Glomerular visceral epithelial cell (primary cell): ENCODE data around the gene DNAJC4.

Experiments
- DNase-seq: peaks from one replicate; pipeline ENCODE4 v3.0.0-alpha.2; 2016; ENCODE audit errors: extremely low spot score

DNAJC4 gene

DNA sequence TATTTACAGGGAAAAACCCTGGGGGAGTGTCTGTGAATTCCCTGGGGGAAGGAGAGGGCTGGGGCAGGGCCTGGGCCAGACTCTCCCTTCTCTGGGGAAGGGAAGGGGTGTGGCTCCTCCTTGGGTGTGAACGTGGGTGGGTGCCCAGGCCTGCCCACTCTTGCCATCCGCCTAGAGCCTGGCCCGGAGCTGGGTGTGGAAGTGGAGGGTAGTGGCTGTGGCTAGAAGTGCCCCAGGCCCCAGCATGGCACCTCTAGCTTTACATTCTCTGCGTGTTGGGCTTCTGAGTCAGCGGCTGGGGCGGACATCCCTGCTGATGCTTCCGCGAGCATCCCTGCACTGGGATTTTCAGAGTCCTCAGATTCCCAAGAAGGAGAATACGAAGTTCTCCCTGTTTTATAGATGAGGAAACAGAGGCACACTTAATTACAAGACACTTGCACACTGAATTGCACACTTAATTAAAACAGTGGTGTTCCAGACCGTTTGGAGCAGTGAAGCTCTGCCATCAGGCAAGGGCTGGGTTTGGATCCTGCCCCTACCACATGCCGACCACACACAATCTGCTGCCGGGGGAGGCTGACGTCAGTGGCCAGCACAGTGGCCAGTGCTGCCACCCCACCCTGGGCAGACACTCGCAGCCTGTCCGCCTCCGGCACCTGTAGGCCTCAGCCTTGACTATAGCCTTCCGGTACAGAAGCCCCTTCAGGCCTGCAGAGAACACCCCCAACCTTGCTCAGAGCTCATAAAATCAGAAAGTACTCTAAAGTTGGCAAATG lies 46.5 kb downstream of the DNAJC4 start:
- DNase-seq, result no peak

DNA sequence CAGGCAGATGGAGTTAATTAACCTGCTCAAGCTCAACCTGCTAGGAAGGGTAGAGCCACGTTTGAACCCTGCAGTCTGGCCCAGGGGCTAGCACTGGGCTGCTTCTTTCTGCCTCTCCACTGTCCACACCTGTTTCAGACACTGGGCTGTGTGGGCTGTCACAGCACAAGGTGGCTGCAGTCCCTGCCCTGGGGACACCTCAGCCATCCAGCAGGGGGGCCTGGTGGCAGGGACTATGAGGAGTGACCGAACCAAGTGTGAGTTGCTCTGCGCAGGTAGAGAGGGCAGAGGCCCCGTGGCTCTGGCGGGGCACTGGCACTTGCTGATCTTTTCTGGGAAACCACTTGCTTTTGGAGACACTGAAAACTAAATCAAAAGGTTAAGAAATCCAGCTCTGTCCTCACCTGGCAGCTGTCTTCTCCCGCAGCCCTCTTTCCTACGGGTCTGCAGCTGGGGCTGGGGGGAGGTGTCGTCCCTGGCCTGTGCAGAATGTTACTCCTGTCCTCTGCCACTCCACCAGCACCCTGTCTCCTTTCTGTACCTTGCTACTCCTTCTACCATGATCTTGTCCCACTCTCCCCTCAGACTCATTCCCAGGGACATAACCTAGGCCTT lies 48.3 kb downstream of the DNAJC4 start:
- DNase-seq, result no peak

DNA sequence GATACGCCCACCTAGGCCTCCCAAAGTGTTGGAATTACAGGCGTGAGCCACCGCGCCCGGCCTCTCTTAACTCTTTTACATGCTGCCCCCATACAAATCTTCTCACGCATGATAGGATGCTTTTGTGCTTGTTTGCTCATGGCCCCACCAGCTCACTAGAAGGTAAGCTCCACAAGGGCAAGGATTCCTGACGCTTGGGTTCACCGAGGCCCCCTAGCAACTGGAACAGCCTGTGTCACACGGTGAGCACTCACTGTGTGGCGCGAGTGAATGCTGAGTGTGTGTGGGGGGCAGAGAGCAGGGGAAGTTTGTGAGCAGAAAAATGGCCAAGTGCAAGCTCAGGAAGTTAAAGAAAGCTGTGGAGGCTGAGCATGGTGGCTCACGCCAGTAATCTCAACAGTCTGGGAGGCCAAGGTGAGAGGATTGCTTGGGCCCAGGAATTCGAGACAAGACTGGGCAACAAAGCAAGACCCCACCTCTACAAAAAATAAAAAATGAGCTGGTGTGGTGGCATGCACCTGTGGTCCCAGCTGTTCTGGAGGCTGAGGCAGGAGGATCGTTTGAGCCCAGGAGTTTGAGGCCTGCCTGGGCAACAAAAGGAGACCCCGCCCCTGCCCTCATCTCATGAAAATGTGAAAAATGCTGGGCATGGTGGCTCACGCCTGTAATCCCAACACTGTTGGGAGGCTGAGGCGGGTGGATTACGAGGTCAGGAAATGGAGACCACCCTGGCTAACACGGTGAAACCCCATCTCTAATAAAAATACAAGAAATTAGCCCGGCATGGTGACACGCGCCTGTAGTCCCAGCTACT lies 51.8 kb downstream of the DNAJC4 start:
- no peak for DNase-seq

DNA sequence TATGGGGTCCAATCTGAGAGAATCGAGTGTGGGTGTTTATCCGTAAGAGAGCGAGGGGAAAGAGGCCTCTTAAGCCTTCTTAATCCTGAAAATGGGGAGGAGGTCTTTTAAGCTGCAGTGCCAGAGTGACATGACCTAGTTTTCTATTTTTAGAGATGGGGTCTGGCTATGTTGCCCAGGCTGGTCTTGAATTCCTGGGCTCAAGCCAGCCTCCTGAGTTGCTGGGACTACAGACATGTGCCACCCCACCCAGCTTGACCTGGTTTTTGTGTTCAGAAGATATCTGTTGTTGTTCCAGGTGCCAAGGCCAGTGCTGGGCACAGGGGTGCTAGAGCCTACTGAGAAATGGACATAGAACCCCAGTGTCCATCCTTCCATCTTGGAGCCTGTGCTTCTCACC lies 52.7 kb downstream of the DNAJC4 start:
- no peak for DNase-seq
